Keratinocyte (primary cell): ENCODE measurements around the gene TSEN34.
"Not testable (repeated sequence)": the region's sequence is repeated elsewhere in the genome, so short reads cannot be mapped to it uniquely, and the experiment has no call there.

Experiments used
- EZH2 ChIP-seq: IDR thresholded peaks from one replicate; pipeline ENCODE4 v1.6.1; 2012; ENCODE audit warnings: inconsistent platforms, mild to moderate bottlenecking, low read length, moderate library complexity
- TF ChIP-seq, protein P1 (sequence below), 3 experiments: IDR thresholded peaks in 1 of 3; conservative IDR thresholded peaks in 1 of 3; optimal IDR thresholded peaks in 1 of 3; 2 replicates in 2 of 3; 3 replicates in 1 of 3; pipeline versions ENCODE3 to v1.5.1; 2011; ENCODE audit warnings: low read length in 3 of 3, mild to moderate bottlenecking in 3 of 3, moderate library complexity in 2 of 3, control low read depth in 1 of 3, inconsistent platforms in 1 of 3; ENCODE audit not compliant: insufficient read depth in 2 of 3; ENCODE audit errors: extremely low read depth in 1 of 3

DNA sequence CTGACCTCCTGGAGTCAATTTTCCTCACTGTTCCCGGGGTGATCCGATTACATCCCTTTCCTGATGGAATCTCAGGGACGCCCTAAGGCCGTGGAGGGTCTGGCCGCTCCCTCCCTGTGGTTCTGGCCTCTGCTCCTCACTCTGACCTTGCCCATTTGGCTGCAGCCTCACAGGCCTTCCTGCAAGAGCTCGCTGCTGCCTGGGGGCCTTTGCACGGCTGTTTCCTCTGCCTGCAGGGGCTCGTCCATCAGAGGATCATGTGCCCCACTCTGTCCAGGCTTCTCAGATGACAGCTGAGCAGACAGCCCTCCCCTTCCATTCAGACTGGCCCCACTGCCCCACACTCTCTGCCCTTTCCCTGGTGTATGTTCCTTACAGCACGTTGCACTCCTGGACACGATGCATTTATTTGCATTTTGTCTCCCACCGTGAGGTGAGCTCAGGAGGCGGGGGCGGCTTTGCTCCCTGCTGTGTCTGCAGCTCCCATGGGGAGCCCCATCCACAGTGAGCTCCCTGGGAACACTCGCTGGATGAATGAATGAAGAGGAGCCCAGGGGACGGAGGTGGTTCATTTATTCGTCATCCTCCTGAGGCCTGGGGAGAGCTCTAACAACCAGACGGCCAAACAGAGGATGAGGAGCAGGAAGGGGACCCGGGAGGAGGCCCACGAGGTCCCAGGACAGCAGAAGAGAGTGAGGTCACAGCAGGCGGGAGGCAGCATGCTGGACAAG, 26.6 kb downstream of the TSEN34 start:
- not testable (repeated sequence) for TF ChIP-seq EZH2
- TF ChIP-seq, protein P1, sequence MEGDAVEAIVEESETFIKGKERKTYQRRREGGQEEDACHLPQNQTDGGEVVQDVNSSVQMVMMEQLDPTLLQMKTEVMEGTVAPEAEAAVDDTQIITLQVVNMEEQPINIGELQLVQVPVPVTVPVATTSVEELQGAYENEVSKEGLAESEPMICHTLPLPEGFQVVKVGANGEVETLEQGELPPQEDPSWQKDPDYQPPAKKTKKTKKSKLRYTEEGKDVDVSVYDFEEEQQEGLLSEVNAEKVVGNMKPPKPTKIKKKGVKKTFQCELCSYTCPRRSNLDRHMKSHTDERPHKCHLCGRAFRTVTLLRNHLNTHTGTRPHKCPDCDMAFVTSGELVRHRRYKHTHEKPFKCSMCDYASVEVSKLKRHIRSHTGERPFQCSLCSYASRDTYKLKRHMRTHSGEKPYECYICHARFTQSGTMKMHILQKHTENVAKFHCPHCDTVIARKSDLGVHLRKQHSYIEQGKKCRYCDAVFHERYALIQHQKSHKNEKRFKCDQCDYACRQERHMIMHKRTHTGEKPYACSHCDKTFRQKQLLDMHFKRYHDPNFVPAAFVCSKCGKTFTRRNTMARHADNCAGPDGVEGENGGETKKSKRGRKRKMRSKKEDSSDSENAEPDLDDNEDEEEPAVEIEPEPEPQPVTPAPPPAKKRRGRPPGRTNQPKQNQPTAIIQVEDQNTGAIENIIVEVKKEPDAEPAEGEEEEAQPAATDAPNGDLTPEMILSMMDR (optimal IDR thresholded peaks at IDR 0.05 in 1 of 3, IDR thresholded peaks at IDR 0.05 in 1 of 3, conservative IDR thresholded peaks at IDR 0.05 in 1 of 3; ENCODE audit: extremely low read depth in 1 of 3, insufficient read depth in 2 of 3, low read length in 3 of 3), result not testable (repeated sequence)
